ENCODE data around the gene OR14C36. TPM values are rescaled to one million over a fixed set of nuclear protein-coding genes. Genes with fewer than 3 reads are reported as not detected.

The OR14C36 gene
- total and polyA plus RNA-seq, 2 donors (not counting 3 experiments of a cell fraction or from before 2014, with no cell fraction given), result not detected

GRCh38 chr1:248361121-248361715, 12.6 kb downstream of the OR14C36 start, which contains the start of gene OR2T4:
Gene OR2T4, plus strand, starts transcription at chr1:248361665. Its CDS starts 0 bp downstream, at chr1:248361665.
- dilution Hi-C loops (cut with MboI; ENCODE audit: extremely low pct_ligation_motif_present, low sequenced_read_pairs) (no loop called here), intact Hi-C loops (cut with micrococcal nuclease) (no loop called here)
- Histone ChIP-seq H3K4me1 (ENCODE audit: control insufficient read depth, extremely low read depth, insufficient read depth, low read length) (no peaks in the 10 kb centered on the region), H3K4me3 (replicated peaks in 1 of 3; ENCODE audit: insufficient read depth in 1 of 3, low read depth in 1 of 3, low read length in 3 of 3) (no peak within 1 kb of the TSS), H4K20me1 (replicated peaks; ENCODE audit: control insufficient read depth, extremely low read depth, insufficient read depth, low read length) (no peaks in the 10 kb centered on the region), H3K27me3 (ENCODE audit: control insufficient read depth in 2 of 2, insufficient read depth in 2 of 2, low read length in 2 of 2) (no peaks in the 10 kb centered on the region), H2AFZ (ENCODE audit: low read depth, low read length) (no peak within 1 kb of the TSS), H3K9me3 (replicated peaks; ENCODE audit: control insufficient read depth, insufficient read depth, low read length) (peaks cover 9% of the 10 kb centered on the region), H3K36me3 (ENCODE audit: control insufficient read depth in 2 of 2, extremely low read depth in 1 of 2, insufficient read depth in 2 of 2, low read length in 2 of 2) (no peaks in the 10 kb centered on the region), H3K9me1 (replicated peaks; ENCODE audit: control insufficient read depth, extremely low read depth, insufficient read depth, low read length) (no peaks in the 10 kb centered on the region), H3K27ac (ENCODE audit: insufficient read depth, low read depth, low read length) (no peak within 1 kb of the TSS), H3K79me2 (ENCODE audit: control insufficient read depth, insufficient read depth, low read length) (no peaks in the 10 kb centered on the region), H3K9ac (replicated peaks; ENCODE audit: extremely low read depth, insufficient read depth, low read length) (no peak within 1 kb of the TSS), H3K4me2 (ENCODE audit: insufficient read depth, low read length) (no peak within 1 kb of the TSS)
- CTCF ChIA-PET, result no interaction called here
- POLR2A ChIA-PET, result no interaction called here
- TF ChIP-seq MYC (IDR thresholded peaks at IDR 0.05; ENCODE audit: low read depth, low read length) (no peak), CTCF (IDR thresholded peaks at IDR 0.05; ENCODE audit: extremely low read depth in 1 of 2, insufficient read depth in 1 of 2, low read depth in 1 of 2, low read length in 2 of 2) (no peak), POLR2AphosphoS5 (IDR thresholded peaks at IDR 0.05; ENCODE audit: insufficient read depth, low read depth, low read length) (no peak), GATA2 (IDR thresholded peaks at IDR 0.05; ENCODE audit: insufficient read depth, insufficient read length, low read depth, low read length) (no peak), EZH2 (IDR thresholded peaks at IDR 0.05; ENCODE audit: borderline replicate concordance, low read depth, low read length, severe bottlenecking) (no peak), FOS (IDR thresholded peaks at IDR 0.05; ENCODE audit: borderline replicate concordance, insufficient read depth, low read length) (no peak)
- TF ChIP-seq, protein P1, sequence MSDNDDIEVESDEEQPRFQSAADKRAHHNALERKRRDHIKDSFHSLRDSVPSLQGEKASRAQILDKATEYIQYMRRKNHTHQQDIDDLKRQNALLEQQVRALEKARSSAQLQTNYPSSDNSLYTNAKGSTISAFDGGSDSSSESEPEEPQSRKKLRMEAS (IDR thresholded peaks at IDR 0.05; ENCODE audit: insufficient read depth, insufficient read length), result no peak
- no TSS peak for BruUV-seq (replicated peaks)
- FAIRE-seq (no peak), DNase-seq (ENCODE audit: low read depth, low spot score) (no peak)

Data from endothelial cell of umbilical vein (primary cell).